Epithelial cell of esophagus (primary cell): ENCODE data around the gene MCU.

ENCODE experiments used
- DNase-seq: peaks from one replicate; pipeline ENCODE4 v3.0.0; 2010; ENCODE audit warnings: low read depth
- H3K4me3 ChIP-seq: 2 replicates; pipeline ENCODE4 v1.5.1; 2011; ENCODE audit warnings: mild to moderate bottlenecking, low read length, control low read depth
- TF ChIP-seq, protein P1 (sequence below): IDR thresholded peaks from 2 replicates; pipeline ENCODE4 v1.5.1; 2011; ENCODE audit warnings: low read depth, mild to moderate bottlenecking, low read length, control low read depth, inconsistent platforms; ENCODE audit not compliant: insufficient read depth; ENCODE audit errors: missing control alignments

Gene MCU

DNA sequence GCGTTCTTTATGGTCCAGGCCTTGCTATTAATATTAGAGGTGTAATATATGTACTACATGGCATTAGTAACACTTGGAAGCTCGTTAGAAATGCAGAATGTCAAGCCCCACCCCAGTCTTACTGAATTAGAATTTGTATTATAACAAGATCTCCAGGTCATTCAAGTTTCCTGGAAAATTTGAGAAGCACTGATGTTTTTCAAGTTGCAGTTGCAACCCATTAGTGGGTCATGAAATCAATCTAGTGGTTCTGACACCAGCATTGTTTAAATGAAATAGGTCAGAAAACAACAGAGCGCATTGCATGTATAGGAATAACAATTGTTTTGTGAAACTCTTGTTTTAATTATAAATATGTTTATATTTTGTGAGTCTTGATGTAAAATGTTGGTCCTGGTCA is 37.2 kb upstream of the MCU start:
- no peak for DNase-seq
- TF ChIP-seq, protein P1, sequence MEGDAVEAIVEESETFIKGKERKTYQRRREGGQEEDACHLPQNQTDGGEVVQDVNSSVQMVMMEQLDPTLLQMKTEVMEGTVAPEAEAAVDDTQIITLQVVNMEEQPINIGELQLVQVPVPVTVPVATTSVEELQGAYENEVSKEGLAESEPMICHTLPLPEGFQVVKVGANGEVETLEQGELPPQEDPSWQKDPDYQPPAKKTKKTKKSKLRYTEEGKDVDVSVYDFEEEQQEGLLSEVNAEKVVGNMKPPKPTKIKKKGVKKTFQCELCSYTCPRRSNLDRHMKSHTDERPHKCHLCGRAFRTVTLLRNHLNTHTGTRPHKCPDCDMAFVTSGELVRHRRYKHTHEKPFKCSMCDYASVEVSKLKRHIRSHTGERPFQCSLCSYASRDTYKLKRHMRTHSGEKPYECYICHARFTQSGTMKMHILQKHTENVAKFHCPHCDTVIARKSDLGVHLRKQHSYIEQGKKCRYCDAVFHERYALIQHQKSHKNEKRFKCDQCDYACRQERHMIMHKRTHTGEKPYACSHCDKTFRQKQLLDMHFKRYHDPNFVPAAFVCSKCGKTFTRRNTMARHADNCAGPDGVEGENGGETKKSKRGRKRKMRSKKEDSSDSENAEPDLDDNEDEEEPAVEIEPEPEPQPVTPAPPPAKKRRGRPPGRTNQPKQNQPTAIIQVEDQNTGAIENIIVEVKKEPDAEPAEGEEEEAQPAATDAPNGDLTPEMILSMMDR: no peak
- no peak overlapping the region for H3K4me3 ChIP-seq

DNA sequence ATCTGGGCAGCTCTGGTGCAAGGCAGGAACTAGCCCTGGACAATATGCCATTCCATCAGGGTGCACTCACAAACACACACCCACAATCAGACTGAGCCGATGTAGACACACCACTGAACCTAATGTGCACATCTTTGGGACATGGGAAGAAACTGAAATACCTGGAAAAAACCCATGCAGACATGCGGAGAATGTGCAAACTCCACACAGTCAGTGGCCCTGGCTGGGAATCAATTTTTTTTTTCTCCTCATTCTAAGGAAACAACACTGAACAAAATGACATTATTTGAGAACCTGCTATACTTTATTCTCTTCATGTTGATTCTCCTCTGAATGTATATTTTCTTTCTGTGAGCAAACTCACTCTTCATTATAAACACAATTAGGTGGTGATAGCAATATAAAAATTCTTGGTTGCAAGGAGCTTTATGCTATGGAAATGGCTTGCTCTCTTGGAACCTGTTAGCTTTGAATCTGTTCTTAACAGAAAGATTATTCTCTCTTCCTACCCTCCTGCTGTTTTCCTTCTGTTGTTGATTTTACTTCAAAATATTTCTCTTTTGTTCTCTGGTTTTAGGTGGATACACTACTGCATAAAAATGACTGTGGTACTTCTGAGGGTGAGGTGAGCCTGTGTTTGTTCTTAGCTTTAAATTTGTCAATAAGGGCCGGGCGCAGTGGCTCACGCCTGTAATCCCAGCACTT is 33.1 kb upstream of the MCU start:
- DNase-seq: no peak

DNA sequence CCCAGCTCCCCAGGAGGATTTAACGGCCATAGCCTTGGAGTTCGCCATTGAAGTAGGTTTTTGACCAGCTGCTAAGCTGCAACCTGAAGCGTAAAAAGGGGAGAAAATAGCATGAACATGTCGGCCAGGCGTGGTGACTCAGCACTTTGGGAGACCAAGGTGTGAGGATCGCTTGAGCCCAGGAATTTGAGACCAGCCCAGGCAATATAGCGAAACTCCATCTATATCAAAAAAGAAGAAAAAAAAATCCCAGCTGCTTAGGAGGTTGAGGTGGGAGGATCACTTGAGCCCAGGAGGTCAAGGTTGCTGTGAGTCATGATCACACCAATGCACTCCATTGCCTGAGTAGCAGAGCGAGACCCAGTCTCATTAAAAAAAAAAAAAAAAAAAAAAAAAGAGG is 32.2 kb upstream of the MCU start:
- H3K4me3 ChIP-seq: no peak overlapping the region
- DNase-seq: no peak
- TF ChIP-seq, protein P1: no peak

More for the DNA sequence above, 33.1 kb upstream of the MCU start:
- TF ChIP-seq, protein P1: no peak
- H3K4me3 ChIP-seq: no peak overlapping the region

DNA sequence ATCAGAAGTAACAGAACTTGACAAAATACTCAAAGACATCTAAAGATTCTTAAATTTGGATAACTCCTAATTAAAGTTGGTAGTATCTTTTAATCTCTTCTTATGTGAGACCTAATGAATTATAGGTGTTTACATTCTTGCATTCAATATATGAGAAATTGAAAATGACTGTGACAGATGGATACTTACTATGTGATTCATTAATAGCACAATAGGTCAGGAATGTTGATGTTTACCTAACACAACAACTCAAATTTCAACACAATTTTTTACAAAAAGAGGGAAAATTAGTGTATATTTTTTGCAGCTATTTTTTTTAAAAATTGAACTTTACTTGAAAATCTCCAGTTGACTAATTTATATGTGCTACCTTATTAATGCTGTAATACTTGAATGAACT is 31.7 kb upstream of the MCU start:
- no peak overlapping the region for H3K4me3 ChIP-seq
- DNase-seq: peak; percentile 23
- TF ChIP-seq, protein P1: no peak

DNA sequence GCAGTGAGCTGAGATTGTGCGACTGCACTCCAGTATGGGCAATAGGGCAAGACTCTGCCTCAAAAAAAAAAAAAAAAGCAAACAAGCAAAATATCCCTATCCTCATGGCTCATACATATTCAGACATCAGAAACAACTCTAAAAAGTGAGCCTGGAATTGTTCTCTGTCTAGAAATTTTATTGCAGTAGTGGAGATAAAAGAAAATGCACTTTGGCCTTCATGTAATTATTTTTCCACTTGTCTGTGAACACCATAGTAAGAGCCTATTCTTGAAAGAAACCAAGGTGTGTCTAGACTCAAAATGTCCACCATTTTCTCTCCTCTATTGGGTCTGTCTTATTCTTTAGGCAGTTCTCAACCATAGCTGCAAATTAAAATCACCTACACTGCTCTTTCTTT is 30.5 kb upstream of the MCU start:
- H3K4me3 ChIP-seq: no peak overlapping the region
- TF ChIP-seq, protein P1: no peak
- no peak for DNase-seq

DNA sequence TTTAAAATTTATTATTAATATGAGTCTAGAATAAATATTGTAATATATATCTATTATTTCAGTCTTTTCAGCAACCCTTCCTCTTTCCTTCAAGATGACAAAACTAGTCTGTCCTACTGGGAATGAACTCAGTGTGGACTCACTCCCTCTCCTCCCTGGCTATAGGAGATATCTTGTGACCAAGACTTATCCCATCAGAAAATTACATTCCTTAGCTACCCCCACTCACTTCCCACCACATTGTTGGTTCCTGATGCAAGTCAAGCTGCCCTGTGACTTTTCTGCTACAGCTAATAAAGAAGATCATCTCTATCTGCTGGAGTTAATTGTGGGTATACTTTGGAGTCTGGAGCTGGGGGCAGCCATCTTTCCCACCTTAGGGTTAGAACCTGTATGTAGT is 28.0 kb upstream of the MCU start:
- no peak overlapping the region for H3K4me3 ChIP-seq
- DNase-seq: no peak
- TF ChIP-seq, protein P1: no peak

DNA sequence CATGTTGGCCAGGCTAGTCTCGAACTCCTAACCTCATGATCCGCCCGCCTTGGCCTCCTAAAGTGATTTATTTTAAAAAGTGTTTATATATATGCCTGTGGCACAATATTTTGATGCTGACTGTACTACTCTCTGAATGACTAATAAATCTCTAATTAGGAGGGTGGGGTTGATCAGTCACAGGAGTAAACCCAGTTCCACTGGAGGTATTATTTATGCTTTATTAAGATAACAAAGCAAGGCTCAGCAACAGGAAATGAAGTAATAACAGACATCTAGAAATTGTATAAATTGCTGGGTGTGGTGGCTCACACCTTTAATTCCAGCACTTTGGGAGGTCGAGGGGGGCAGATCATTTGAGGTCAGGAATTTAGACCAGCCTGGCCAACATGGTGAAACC is 26.0 kb upstream of the MCU start:
- TF ChIP-seq, protein P1: no peak
- peak; percentile 93 for DNase-seq
- no peak overlapping the region for H3K4me3 ChIP-seq
